NCI-H1436 (cell line): ENCODE measurements around the gene BIRC7.

ENCODE experiments used
- DNase-seq: peaks from one replicate; lab custom pipeline; 2025; lab: John Stamatoyannopoulos, UW

Gene BIRC7

DNA sequence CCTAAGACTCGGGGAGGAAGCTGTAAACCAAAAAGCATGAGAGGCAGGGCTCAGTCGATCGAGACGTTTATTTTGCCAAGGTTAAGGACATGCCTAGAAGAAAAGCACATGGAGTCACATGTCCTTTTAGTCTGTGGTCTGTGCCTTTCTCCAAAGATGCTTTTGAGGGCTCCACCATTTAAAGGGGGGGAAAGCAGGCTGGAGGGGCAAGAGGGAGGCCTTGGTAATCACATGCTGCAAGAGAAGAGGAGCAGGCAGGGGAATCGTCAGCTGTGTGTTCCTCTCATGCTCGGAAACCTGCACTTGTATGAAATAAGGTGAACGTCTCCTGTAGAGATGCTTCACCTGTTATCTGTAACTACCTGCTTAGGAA, 10.6 kb upstream of the BIRC7 start:
- no peak for DNase-seq

- no peak for DNase-seq
Observed at GRCh38 chr20:63226042-63226943, 9.4 kb upstream of the BIRC7 start.

DNA sequence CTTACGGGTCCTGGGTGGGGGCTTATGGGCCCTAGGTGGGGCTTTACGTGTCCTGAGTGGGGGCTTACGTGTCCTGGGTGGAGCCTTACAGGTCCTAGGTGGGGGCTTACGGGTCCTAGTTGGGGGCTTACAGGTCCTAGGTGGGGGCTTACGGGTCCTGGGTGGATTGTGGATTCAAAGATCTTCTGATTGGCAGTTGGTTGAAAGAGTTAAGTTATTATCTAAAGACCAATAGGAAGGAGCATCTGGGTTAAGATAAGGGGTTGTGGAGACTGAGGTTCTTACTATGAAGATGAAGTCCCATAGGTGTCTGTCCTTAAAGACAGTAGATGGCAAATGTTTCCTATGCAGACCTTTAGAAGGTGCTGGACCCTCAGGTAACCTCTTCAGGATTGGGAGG, 8.4 kb upstream of the BIRC7 start:
- DNase-seq = no peak

GRCh38 chr20:63228806-63229205, 6.9 kb upstream of the BIRC7 start:
- no peak for DNase-seq

DNA sequence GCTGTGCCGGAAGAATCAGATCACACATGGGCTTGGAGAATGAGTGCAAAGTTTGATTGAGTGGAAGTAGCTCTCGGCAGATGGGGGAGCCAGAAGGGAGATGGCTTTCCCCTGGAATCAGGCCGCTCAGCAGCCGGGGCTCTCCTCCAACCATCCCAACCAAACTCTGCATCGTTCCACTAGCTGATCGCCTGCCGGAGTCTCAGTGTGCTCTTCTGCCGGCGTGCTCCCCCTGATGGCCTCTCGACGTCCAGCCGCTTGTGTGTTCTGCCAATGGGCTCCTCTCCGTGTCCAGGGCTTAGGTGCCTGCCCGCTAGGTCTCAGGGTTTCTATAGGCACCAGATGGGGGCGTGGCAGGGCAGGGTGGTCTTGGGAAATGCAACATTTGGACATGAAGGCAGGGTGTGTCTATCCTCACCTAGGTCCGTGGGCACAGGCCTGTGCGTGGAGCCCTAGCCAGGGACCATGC, 4.9 kb upstream of the BIRC7 start:
- DNase-seq = no peak

GRCh38 chr20:63232235-63233060, 3.3 kb upstream of the BIRC7 start:
- DNase-seq = no peak

- no peak for DNase-seq
Observed at GRCh38 chr20:63233061-63233344, 2.7 kb upstream of the BIRC7 start.

- DNase-seq = no peak
Observed at GRCh38 chr20:63233924-63234323, 1.8 kb upstream of the BIRC7 start.

DNA sequence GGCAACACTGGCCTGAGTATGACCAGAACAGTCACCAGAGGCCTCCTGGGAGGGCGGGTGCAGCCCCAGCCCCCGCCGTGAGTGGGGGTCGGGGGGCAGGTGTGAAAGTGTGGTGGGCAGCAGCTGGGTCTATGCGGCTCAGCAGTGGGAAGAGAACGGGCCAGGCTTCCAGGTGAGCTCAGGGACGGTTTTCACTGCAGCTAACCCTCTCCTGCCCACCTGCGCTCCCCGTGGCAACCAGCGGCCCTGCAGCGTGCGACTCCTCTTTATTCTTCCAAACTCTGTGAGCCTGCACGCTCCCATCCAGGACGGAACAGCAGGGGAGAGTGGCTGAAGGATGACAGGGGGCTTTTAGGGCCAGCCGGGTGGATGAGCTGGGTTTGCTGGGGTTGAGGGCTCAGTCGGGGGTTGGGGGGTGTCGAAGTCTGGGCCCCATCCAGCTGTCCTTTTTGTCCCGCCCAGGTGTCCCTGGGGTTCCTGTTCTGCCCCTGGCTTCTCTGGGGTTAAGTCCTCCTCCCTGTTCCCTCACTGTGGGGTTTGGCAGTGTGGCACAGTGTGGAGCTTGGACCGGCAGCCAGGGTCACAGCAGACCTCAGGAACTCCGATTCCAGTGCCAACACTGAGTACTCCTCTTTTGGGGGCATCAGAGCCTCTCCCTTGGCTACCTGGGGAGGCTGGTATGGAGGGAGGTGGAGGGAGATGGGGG, 859 bp upstream of the BIRC7 start:
- DNase-seq = no peak

GRCh38 chr20:63236116-63236837, 572 bp downstream of the BIRC7 start:
- DNase-seq = no peak

- DNase-seq = no peak
Observed at GRCh38 chr20:63238031-63238430, 2.3 kb downstream of the BIRC7 start.

DNA sequence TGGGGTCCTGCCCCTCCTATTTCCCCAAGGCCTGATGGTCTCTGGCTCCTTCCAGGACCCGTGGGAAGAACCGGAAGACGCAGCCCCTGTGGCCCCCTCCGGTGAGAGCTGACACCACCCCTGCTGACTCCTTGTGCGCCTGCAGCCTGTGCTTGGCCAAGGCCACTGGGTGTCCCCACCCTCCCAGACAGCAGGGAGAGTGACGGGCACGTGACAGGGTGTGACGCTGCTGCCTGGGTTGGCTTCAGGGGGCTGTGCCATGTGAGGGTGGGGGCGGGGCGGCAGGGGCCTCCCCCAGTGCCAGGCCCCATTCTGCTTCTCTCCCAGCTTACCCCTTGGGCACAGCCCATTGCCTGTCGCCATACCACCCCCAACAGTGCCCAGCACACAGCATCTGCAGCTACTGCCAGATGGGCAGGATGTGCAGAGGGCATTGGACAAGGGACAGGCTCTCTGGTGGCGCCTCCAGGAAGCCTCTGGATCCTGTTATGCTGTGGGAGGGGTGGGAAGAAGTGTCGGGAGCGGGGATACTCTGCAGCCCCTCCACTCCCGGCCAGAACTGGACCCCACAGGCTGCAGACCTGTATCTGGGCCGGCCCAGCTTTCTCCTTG, 2.9 kb downstream of the BIRC7 start:
- no peak for DNase-seq

DNA sequence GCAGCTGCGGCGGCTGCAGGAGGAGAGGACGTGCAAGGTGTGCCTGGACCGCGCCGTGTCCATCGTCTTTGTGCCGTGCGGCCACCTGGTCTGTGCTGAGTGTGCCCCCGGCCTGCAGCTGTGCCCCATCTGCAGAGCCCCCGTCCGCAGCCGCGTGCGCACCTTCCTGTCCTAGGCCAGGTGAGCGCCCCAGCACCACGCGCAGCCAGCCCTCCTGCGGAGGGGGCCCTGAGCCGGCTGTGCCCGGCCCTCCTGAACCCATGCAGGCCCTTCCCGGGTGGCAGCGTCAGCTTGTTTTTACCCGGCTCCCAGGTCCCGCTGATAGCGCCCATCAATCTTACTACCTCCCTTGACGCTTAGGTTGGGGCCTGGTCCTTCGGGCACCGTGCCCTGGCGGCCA, 3.7 kb downstream of the BIRC7 start:
- no peak for DNase-seq

- DNase-seq = no peak
Observed at GRCh38 chr20:63240004-63240403, 4.3 kb downstream of the BIRC7 start.

GRCh38 chr20:63241272-63241671, 5.6 kb downstream of the BIRC7 start:
- no peak for DNase-seq

DNA sequence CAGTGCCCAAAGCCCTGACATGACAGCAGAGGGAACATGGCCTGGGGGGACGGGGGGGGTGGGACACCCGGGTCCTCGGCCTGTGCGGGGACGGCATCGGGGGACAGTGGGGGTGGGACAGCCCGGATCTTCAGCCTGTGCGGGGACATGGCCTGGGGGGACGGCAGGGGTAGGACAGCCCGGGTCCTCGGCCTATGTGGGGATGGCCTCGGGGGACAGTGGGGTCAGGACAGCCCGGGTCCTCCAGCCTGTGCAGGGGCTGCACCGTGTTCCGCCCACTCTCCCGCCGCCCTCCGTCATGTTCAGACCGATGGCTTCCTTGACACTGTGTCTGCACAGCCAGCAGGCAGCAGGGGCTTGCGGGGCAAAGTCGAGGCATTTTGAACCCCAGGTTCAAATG, 7.0 kb downstream of the BIRC7 start:
- DNase-seq = no peak

GRCh38 chr20:63243604-63244247, 8.0 kb downstream of the BIRC7 start:
- DNase-seq = no peak

DNA sequence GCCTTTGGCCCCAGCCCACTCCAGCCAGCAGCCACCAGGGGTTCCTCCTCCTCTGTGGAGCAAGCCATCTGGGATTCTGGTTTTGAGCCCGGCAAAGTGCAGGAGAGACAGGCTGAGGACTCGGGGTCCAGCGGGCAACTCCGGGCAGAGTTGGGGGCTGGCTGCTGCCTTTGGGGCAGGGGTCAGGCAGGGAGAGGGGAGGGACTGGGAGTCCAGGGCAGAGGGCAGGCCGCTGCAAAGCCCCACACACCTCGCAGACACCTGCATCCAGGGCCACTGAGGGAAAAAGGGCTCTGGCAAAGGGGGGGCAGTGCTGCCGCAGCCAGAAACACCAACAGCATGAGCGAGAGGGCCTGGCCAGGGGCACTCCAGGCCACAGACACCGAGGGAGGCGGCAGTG, 8.8 kb downstream of the BIRC7 start:
- DNase-seq = no peak

DNA sequence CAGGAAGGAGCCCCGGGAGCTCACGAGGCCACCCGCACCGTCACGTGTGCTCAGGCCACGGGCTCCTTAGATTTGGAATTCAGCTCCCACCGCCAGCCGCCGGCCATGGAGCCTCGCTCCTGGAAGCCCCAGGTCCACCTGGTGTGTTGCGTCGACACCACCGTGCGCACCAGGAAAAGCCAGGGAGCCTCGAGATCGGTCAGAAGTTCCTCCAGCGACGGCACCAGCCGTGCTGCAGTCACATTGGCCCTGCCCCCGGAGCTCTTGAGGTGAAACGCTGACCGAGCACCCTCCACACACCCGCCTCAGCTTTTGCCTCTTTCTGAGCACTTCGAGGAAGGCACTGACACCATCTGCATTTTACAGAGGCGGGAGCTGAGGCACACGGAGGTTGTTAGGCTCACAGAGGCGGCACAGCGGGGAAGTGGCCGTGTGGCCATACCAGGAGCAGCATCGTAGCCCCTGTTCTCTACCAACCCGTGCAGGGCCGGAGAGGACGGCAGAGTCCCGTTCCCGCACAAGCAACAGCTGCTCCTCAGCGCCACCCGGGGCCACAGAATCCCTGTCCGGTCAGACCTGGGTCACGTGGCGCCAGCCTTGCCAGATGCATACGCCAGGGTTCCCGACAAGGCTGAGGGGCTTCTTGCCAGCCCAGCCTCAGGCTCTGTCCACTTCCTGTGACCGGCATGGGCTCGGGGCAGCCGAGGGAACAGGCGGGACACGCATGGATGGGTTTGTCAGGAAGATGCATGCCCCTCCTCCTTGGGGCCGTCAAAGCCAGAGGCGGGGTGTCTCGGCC, 11.0 kb downstream of the BIRC7 start:
- DNase-seq = no peak

- no peak for DNase-seq
Observed at GRCh38 chr20:63247671-63248228, 12.0 kb downstream of the BIRC7 start.
